IPS-NIHi7 (cell line): ENCODE results near the gene ADSL.

Experiments used
- DNase-seq: peaks from one replicate; pipeline ENCODE4 v3.0.0; 2012; ENCODE audit warnings: mixed read lengths; ENCODE audit errors: extremely low spot score

ADSL gene

GRCh38 chr22:40418366-40419201 lies 72.3 kb downstream of the ADSL start:
- no peak for DNase-seq

- DNase-seq: no peak
Observed at GRCh38 chr22:40419718-40420117, 73.4 kb downstream of the ADSL start.

- no peak for DNase-seq
Observed at GRCh38 chr22:40420341-40421081, 74.2 kb downstream of the ADSL start.

GRCh38 chr22:40421082-40421350 lies 74.7 kb downstream of the ADSL start:
- no peak for DNase-seq

- DNase-seq: no peak
Observed at GRCh38 chr22:40421941-40422340, 75.6 kb downstream of the ADSL start.

GRCh38 chr22:40422558-40423309 lies 76.4 kb downstream of the ADSL start:
- no peak for DNase-seq

- no peak for DNase-seq
Observed at GRCh38 chr22:40423310-40423688, 77.0 kb downstream of the ADSL start.

- DNase-seq: no peak
Observed at GRCh38 chr22:40423882-40424640, 77.8 kb downstream of the ADSL start.

GRCh38 chr22:40425082-40425481 lies 78.8 kb downstream of the ADSL start:
- DNase-seq: no peak

GRCh38 chr22:40426594-40427333 lies 80.5 kb downstream of the ADSL start:
- DNase-seq: no peak

GRCh38 chr22:40428796-40429195 lies 82.5 kb downstream of the ADSL start:
- no peak for DNase-seq

GRCh38 chr22:40429481-40429880 lies 83.2 kb downstream of the ADSL start:
- no peak for DNase-seq

GRCh38 chr22:40430991-40431390 lies 84.7 kb downstream of the ADSL start:
- DNase-seq: no peak

GRCh38 chr22:40432157-40432556 lies 85.9 kb downstream of the ADSL start:
- DNase-seq: no peak

- DNase-seq: no peak
Observed at GRCh38 chr22:40432625-40433024, 86.3 kb downstream of the ADSL start.

- DNase-seq: no peak
Observed at GRCh38 chr22:40433416-40434090, 87.3 kb downstream of the ADSL start.

GRCh38 chr22:40434106-40434505 lies 87.8 kb downstream of the ADSL start:
- DNase-seq: no peak

GRCh38 chr22:40434745-40435144 lies 88.4 kb downstream of the ADSL start:
- DNase-seq: no peak

- peak; percentile 61 for DNase-seq
Observed at GRCh38 chr22:40436505-40437431, 90.5 kb downstream of the ADSL start.
